Stimulated activated naive CD4-positive, alpha-beta T cell (primary cell): ENCODE measurements around the gene SCD5.

ENCODE experiments used
- DNase-seq, 6 experiments: peaks; one replicate each; lab custom pipeline; 2025; lab: John Stamatoyannopoulos, UW

SCD5 gene

GRCh38 chr4:82765134-82765533, 33.5 kb downstream of the SCD5 start:
- DNase-seq, result no peak

DNA sequence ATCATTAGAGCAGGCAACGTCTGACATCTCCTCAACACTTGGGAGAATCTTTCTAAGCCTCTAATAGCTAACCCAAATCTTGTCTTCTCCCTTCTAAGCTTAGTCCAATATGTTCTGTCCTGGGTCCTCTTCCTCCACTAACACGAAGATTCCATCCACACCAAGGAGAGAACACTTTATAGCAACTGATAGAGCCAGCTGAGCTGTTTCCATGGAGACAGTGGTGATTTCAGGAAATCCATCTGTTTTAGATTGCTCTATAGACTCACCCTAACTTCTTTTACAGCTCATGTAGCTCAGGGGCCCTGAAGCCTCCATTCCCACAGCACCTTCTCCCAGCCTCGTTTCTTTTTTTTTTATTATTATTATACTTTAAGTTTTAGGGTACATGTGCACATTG, 37.4 kb downstream of the SCD5 start:
- DNase-seq, result no peak

DNA sequence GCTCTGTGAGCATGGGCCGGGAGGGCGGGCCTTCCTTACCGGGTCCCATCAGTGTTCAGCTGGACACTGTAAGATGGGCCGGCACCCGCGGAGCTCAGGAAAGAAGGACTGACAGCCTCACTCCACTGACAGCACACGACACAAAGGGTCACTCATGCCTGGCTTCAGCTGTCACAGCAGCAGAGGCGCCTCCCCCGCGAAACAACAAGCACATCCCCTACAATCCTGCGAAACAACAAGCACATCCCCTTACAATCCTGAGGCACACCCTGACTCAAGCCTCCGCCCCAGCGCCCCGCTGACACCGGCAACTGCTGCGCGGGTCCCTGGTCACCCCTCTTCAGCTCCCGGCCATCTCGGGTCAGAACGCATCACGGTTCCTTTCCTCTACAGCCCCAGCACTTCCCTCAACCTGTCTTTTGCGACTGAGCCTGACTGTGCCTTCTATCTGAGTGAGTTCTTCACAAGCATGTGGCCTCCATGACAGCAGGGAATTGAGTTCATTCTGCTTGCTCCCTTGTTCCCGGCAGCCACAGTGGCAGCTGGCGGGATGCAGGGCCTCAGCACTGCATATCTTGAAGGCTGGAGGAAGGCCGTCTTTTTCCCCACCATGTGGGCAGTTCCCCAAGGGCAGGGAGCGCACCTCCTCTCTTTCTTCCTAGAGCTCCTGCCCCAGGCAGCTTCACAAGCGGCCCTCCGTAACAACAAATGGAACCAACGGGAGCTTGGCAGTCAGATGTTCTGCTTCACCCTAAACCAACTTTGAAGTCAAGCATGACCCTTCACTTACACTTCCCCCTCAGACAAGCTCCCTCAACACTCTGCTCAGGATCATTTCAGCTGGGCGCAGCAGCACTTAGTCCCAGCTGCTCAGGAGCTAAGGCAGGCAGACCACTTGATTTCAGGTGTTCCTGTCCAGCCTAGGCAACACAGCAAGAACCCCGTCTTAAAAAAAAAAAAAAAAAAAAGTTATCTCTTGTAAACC, 39.6 kb downstream of the SCD5 start:
- no peak for DNase-seq

- DNase-seq, result no peak
Observed at GRCh38 chr4:82756061-82756460, 42.5 kb downstream of the SCD5 start.

GRCh38 chr4:82755650-82756049, 42.9 kb downstream of the SCD5 start:
- no peak for DNase-seq

DNA sequence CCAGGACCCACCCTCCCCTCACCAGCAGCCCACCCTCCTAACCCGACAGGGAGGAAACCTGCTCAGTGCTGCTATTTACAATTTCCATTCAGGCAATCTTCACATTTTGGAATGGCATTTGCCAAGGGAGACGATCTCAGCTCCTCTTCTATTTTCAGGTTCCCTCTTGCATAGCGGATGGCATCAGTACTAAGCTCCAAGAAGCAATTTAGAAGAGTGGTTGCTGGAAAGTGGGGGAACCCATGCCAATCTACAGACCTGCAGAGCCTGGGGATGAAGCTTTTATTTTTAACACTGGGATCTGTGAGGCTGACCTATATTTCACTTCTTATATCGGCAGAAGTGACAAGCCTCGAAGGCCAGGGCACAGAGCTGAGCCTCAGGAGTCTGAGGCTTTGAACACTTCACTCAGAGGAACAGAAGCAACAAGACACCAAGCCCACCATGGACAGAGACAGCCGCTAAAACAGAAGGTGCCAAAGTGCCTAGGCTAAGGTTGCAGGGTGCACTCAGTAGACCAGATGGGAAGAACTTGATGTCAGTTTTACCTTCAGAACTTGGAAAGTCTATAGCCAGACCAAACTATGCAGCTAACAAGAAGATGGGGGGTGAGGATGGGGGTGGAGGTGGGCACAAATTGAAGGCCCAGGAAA, 44.0 kb downstream of the SCD5 start:
- no peak for DNase-seq

DNA sequence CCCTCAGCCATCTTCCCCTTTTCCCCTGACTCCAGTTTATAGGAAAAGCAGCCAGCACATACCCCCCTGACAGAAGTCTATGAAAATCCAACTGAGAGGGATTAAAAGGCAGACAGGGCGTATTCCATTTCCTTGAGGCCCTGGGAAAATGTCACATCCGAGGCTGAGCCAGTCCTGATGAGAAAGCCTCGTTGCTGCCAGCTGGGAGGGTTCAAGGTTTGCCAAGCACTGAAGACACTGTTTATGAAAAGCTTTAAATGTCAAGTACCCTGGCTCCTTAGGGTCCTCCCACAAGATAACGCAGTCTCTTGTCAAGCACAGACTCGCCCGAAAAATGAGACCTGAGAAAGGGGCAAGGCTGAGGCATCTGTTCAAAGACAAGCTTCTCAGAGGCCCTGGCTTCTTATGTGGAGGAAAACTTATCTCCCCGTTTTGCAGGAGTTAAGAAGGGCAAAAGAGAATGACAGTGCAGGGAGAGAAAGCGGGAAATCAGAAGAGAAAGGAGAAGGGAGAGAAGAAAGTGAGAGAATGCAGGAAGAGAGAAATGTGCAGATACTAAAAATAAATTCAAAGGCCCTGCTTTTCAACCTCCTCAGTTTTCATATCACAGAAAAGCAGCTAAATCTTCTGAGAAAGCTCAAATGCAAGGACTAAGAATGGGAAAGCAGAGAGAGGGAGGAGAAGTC, 44.7 kb downstream of the SCD5 start:
- no peak for DNase-seq

- DNase-seq, result no peak
Observed at GRCh38 chr4:82753238-82753637, 45.4 kb downstream of the SCD5 start.

- DNase-seq, result no peak
Observed at GRCh38 chr4:82748810-82749470, 49.7 kb downstream of the SCD5 start.

GRCh38 chr4:82747686-82748575, 50.7 kb downstream of the SCD5 start:
- no peak for DNase-seq

DNA sequence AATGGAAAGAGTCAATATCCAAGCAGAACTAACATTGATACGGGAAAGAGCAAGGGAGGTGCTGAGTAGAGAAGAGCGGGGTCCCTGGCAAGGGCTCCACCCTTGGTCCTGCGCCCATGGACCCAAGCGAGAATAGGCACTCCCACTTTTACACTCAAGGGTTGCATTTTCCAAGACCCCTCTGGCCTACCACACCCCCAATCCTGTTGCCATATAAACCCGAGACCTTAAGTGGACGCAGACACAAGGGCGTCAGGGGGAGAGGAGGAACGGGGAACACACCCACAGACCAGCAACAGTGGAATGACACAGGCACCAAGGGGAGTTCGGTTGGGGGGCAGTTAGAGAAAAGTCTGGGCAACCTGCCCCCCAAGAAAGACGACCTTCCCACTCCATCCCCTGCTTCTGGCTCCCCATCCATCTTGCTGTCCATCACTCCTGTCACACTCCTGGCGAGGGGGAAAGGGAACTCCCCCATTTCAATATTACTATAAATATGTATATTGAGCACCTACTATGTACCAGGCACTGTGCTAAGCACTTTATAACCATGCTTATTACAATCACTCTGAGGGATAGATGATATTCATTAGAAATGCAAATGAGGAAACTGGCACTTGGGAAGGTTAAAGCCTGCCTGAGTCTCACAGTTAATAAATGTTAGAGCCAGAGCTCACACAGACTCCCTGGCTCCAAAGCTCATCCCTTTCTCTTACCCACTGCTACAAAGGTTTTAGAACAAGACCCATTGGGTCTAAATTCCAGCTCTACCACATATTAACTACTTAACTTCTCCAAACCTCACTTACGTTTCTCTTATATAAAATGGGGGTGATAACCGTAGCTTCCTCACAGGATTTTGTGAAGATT, 51.7 kb downstream of the SCD5 start:
- DNase-seq, result no peak

DNA sequence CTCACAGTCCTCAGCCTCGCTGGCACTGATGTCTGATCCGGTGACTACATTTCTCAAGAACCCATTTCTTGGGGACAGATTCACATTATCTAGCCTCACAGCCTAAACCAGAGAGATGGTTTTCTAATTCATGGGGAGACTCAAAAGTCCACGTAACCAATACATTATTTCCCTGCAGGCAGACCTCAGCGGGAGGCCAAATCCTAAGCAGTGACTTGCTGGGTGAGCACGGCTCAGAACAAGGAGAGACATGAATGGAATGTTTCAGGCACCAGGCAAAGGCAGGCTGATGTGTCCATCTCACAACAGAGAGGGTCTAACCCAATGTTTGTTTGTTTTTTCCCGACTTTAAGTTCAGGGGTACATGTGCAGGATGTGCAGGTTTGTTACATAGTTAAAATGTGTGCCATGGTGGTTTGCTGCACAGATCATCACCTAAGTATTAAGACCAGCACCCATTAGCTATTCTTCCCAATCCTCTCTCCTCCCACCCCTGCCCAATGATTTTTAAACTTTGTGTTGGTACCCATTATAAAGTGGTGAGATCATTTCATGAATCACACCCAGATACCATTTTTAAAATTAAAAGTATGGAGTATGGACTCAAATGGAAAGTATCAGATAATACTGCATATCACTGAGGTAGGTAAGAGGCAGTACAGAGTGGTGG, 53.3 kb downstream of the SCD5 start:
- DNase-seq, result no peak

DNA sequence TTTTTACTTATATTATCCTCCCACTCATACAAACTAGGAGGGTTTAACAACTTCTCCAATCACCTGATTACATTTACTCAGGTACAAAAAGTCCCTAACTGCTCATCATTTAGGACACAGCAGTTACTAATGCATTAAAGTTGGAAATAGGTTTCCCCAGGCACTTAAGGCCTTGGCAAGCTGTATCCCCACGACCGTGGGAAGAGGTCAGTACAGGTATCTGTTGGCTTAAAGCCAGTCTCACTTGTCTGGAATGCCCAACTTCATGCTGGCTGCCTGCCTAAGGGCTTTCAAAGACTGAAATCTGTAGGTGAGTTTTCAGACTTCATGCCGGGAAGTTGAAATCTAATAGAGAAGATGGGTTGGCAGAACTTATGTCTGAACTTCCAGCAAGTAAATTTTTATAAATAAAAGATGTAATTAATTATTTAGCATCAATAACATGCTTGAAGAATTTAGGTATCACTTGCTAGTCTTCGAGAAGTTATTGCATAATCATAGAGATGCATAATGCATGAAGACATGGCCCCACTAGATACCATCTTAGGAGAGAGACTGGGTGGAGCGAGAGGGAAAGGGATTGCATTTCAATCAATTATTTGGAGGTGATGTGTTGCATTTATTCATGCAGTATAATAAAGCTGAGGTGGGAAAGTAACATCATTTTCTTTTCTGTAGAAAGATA, 54.2 kb downstream of the SCD5 start:
- no peak for DNase-seq

DNA sequence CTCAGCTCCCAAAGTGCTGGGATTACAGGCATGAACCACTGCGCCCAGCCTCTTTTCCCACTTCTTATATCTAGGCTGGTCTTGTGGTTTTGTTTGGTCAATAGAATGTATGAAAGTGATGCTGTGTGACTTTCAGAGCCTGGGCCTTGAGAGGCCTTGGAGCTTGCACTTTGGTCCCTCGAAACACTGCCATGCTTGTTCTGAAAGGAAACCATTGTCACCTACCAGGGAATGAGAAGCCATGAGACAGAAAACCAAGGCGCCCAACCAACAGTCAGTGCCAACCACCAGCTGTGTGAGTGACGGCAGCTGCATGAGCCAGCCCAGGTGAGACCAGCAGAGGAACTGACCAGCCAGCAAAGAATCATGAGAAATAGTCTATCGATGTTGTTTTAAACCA, 57.4 kb downstream of the SCD5 start:
- no peak for DNase-seq

GRCh38 chr4:82739287-82740190, 59.1 kb downstream of the SCD5 start:
- peak in 2 of 6 experiments; percentile 8 to 9 for DNase-seq

- no peak for DNase-seq
Observed at GRCh38 chr4:82737354-82737753, 61.2 kb downstream of the SCD5 start.

GRCh38 chr4:82733636-82734035, 65.0 kb downstream of the SCD5 start:
- DNase-seq, result no peak

GRCh38 chr4:82728301-82728700, 70.3 kb downstream of the SCD5 start:
- DNase-seq, result no peak
